ENCODE data around the gene PTPN11.

Gene PTPN11

GRCh38 chr12:112537710-112538396, 119.1 kb downstream of the PTPN11 start:
- in situ Hi-C loops (cut with MboI; ENCODE audit: low sequenced_read_pairs), result no loop called here

- in situ Hi-C loops (cut with MboI; ENCODE audit: low sequenced_read_pairs), result no loop called here
These were observed 120.0 kb downstream of the PTPN11 start for GRCh38 chr12:112538740-112539139.

- in situ Hi-C loops (cut with MboI; ENCODE audit: low sequenced_read_pairs), result no loop called here
These were observed 120.5 kb downstream of the PTPN11 start for GRCh38 chr12:112539221-112539620.

GRCh38 chr12:112540021-112540420, 121.3 kb downstream of the PTPN11 start:
- in situ Hi-C loops (cut with MboI; ENCODE audit: low sequenced_read_pairs), result no loop called here

- in situ Hi-C loops (cut with MboI; ENCODE audit: low sequenced_read_pairs), result no loop called here
These were observed 125.0 kb downstream of the PTPN11 start for GRCh38 chr12:112543751-112544150.

- in situ Hi-C loops (cut with MboI; ENCODE audit: low sequenced_read_pairs), result no loop called here
These were observed 127.6 kb downstream of the PTPN11 start for GRCh38 chr12:112546339-112546738.

- in situ Hi-C loops (cut with MboI; ENCODE audit: low sequenced_read_pairs), result no loop called here
These were observed 128.2 kb downstream of the PTPN11 start for GRCh38 chr12:112546996-112547395.

- in situ Hi-C loops (cut with MboI; ENCODE audit: low sequenced_read_pairs), result no loop called here
These were observed 130.3 kb downstream of the PTPN11 start for GRCh38 chr12:112549031-112549430.

- in situ Hi-C loops (cut with MboI; ENCODE audit: low sequenced_read_pairs), result no loop called here
These were observed 132.9 kb downstream of the PTPN11 start for GRCh38 chr12:112551681-112552080.

- in situ Hi-C loops (cut with MboI; ENCODE audit: low sequenced_read_pairs), result no loop called here
These were observed 137.0 kb downstream of the PTPN11 start for GRCh38 chr12:112555621-112556233.

- in situ Hi-C loops (cut with MboI; ENCODE audit: low sequenced_read_pairs), result no loop called here
These were observed 139.3 kb downstream of the PTPN11 start for GRCh38 chr12:112557951-112558630.

Data from HL-60/S4 (cell line).